Astrocyte of the cerebellum (primary cell): ENCODE results near the gene TMPRSS11E.

Experiments used
- DNase-seq: peaks from one replicate; pipeline ENCODE4 v3.0.0-alpha.2; 2011; ENCODE audit warnings: low read depth
- H3K4me3 ChIP-seq: 2 replicates; pipeline ENCODE4 v1.5.1; 2011; ENCODE audit warnings: mild to moderate bottlenecking, low read depth, low read length, moderate library complexity
- in situ Hi-C: cut with HindIII; loops from 2 replicates; pipeline ENCODE4 v1.10.0; 2017; ENCODE audit warnings: low sequenced_read_pairs
- TF ChIP-seq, protein P1 (sequence below): IDR thresholded peaks from 2 replicates; pipeline ENCODE4 v1.5.1; 2012; ENCODE audit warnings: low read length, low read depth, moderate library complexity, mild to moderate bottlenecking; ENCODE audit errors: missing control alignments

TMPRSS11E gene

DNA sequence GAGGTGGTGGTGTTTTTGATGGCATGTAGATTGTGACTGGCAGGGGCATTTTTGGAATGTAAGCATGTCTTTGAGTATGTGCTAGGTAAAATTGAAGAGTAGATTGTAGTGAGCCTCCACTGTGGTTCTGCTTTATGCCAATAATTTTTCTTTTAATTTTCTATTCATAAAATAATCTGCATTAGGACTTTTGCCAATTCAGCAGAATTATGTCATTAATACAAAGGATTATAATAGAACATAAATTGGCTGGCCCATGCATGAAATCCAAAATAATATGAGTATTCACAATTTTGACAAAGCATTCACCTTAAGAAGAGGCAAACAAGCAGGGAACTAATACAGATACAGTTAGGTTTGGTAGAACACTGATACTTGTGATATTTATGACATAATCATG lies 14.9 kb upstream of the TMPRSS11E start:
- no peak for DNase-seq
- TF ChIP-seq, protein P1, sequence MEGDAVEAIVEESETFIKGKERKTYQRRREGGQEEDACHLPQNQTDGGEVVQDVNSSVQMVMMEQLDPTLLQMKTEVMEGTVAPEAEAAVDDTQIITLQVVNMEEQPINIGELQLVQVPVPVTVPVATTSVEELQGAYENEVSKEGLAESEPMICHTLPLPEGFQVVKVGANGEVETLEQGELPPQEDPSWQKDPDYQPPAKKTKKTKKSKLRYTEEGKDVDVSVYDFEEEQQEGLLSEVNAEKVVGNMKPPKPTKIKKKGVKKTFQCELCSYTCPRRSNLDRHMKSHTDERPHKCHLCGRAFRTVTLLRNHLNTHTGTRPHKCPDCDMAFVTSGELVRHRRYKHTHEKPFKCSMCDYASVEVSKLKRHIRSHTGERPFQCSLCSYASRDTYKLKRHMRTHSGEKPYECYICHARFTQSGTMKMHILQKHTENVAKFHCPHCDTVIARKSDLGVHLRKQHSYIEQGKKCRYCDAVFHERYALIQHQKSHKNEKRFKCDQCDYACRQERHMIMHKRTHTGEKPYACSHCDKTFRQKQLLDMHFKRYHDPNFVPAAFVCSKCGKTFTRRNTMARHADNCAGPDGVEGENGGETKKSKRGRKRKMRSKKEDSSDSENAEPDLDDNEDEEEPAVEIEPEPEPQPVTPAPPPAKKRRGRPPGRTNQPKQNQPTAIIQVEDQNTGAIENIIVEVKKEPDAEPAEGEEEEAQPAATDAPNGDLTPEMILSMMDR: no peak
- in situ Hi-C loops: no loop called here
- no peak overlapping the region for H3K4me3 ChIP-seq

- in situ Hi-C loops: no loop called here
- TF ChIP-seq, protein P1: no peak
- H3K4me3 ChIP-seq: no peak overlapping the region
- DNase-seq: no peak
These were observed 13.7 kb upstream of the TMPRSS11E start for GRCh38 chr4:68433582-68433981.

DNA sequence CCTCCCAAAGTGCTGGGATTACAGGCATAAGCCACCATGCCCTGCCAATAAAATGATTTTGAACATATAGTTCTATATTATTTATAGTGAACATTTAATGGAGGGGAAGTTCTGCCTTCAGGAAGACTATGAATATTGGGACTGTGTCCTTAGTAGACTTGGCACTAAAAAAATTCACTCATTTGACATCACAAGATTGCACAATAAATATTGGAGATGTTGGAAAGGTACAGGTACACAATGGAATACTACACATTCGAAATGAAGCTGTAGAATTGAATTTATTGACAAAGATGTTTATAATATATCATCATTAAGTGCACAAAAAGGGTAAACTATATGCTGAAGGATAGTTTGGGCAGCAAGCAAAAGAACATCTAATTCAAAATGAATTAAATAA lies 13.0 kb upstream of the TMPRSS11E start:
- TF ChIP-seq, protein P1: no peak
- in situ Hi-C loops: no loop called here
- no peak for DNase-seq

GRCh38 chr4:68434836-68435235 lies 12.4 kb upstream of the TMPRSS11E start:
- TF ChIP-seq, protein P1: no peak

More for the DNA sequence above, 13.0 kb upstream of the TMPRSS11E start:
- no peak overlapping the region for H3K4me3 ChIP-seq

DNA sequence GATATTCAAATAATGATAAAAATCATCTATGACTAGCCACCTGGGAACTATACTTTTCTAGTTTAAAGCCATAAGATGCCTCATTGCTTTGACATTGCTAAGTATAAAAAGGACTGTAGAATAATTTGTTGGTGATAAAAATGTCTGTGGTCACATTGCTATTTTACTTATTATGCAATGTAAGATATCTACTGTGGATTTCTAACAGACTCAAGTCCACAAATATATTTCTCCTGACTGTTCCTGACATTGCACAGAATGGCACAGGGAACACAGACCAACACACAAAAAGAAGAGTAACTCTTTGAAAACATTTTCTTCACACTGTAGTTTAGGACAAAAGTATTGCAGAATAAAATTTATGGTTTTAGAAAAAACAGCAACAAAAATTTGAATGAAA lies 2.2 kb upstream of the TMPRSS11E start:
- DNase-seq: no peak
- in situ Hi-C loops: no loop called here

More at GRCh38 chr4:68434836-68435235, 12.4 kb upstream of the TMPRSS11E start:
- in situ Hi-C loops: no loop called here
- no peak overlapping the region for H3K4me3 ChIP-seq
- no peak for DNase-seq

DNA sequence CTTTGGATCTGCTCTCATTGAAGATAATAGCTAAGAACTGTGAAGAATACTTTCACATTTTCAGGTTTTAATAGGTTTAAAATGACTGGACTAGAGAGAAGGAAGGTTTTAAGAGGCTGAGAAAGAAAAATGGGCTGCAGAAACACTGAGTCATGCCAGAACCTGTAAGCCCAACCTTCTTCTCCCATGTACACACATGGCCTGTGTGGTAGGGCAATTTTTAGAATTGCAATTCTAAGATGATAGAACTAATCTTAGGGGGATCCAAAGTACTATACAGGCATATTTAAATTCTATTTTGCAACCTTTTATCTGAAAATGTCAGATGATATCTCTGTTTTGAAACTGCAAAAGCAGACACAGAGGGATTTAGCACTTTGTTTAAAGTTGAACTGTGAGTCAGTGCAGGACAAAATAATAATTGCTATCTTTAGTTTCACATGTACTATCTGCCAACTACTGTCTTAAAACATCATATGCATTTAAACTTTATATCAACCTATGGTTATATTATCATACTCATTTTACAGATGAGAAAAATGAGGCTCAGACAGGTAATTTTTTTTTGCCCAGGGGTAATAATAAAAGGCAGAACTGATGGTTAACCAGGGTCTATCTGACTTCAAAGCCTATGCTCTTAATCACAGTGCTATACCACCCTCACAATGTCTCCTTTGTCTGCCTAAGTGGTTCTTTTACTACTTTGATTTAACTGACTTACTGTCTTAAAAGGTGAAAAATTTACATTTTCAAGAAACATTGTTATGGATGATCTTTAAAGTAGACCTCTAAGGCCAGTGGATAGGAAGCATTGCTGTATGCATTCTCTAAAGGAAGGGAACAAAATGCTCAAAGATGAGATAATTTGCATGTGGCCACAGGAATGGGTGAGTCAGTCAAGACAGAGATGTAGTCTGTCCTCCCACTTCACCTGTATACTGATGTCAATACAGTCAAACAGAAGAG lies 4.3 kb downstream of the TMPRSS11E start:
- TF ChIP-seq, protein P1: no peak
- no peak overlapping the region for H3K4me3 ChIP-seq
- no peak for DNase-seq
- in situ Hi-C loops: no loop called here

More for the DNA sequence above, 2.2 kb upstream of the TMPRSS11E start:
- TF ChIP-seq, protein P1: no peak
- no peak overlapping the region for H3K4me3 ChIP-seq
